GM18505 (cell line): ENCODE data around the gene NDUFB7.
"Not testable (repeated sequence)": the region's sequence is repeated elsewhere in the genome, so short reads cannot be mapped to it uniquely, and the experiment has no call there.

Source experiments
- ATAC-seq: cut with Tn5 transposase; IDR thresholded peaks from one replicate; pipeline ENCODE4 v1.9.1; 2021; ENCODE audit not compliant: unreplicated experiment
- POLR2A ChIP-seq: IDR thresholded peaks from 4 replicates; pipeline ENCODE4 v1.6.1; 2011; ENCODE audit warnings: borderline replicate concordance; ENCODE audit not compliant: insufficient read depth, insufficient read length; ENCODE audit errors: extremely low read depth

The NDUFB7 gene

DNA sequence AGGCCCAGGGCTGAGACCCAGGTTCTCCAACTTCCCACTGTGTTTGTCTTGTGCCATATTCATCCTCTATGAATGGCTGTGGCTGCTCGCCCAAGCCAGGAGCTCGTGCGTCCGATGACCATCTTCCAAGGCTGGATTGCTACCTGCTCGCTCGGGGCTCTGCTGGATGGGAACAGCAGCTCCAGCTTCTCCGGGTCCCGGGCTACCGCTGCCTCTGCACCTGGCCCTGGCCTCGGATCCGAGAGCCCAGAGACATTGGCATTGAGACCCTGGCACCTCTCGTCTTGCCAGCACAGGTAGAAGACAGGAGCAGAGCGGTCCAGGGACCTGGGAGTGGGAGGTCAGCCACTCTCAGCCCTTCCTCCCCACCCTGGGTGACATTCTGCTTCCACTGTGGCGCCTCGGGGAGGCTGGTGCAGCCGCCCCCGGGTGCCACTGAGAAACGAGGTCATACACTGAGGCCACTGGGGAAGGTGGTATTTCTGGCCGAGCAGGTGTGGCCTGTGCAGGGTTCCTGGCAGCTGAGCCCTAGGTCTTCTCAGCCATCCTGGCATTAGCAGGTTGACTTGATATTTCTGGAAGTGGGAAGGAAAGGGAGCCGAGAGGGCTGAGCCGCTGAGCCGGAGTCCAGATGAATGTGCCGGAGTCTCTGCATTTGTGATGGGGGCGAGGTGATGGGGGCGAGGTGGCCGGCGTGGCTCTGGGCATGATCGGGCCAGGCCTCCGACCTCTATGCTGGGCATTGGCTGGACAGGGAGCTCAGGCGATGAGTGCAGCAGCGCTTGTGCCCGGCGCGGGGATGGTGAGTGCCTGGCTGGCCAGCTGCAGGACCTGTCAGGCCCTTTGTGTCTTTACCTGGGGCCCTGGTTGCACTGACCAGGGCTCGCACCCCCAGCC lies 18.6 kb downstream of the NDUFB7 start:
- ATAC-seq: no peak
- TF ChIP-seq POLR2A: no peak

DNA sequence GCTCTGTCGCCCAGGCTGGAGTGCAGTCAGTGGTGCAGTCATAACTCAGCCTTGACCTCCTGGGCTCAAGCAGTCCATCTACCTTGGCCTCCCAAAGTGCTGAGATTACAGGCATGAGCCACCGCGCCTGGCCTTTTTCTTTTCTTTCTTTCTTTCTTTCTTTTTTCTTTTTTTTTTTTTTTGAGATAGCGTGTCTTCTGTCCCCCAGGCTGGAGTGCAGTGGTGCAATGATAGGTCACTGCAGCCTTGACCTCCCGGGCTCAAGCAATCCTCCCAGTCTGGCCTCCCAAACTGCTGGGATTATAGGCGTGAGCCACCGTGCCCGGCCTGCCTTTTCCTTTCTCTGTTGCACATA lies 19.9 kb downstream of the NDUFB7 start:
- not testable (repeated sequence) for ATAC-seq

- ATAC-seq: not testable (repeated sequence)
Observed at GRCh38 chr19:14551134-14552005, 20.5 kb downstream of the NDUFB7 start.

DNA sequence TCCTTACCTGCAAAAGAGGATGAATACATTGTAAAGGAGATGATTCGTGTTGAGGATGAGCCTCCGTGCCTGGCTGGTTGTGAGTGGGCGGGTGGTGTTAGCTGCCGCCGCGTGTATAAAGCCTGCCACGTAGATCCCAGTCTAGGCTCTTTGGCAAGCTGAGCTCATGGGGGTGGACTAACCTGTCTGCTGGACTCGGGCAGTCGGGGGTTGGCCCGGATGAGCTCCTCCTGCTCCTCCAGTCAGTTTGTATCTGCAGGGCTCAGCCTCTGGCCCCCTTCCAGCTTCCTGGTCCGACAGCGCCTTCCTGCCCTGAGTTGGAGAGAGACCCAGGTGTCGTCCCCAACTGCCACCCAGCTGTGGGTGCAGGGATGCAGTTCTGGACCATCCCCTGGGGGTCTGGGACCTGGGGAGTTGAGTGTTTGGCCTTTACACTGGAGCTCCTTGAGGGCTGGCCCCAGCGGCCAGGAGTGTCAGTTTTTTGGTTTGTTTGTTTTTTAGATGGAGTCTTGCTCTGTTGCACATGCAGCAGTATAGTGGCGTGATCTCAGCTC lies 21.6 kb downstream of the NDUFB7 start:
- no peak for ATAC-seq
- TF ChIP-seq POLR2A: no peak

- no peak for TF ChIP-seq POLR2A
- no peak for ATAC-seq
Observed at GRCh38 chr19:14545716-14546082, 26.2 kb downstream of the NDUFB7 start.

DNA sequence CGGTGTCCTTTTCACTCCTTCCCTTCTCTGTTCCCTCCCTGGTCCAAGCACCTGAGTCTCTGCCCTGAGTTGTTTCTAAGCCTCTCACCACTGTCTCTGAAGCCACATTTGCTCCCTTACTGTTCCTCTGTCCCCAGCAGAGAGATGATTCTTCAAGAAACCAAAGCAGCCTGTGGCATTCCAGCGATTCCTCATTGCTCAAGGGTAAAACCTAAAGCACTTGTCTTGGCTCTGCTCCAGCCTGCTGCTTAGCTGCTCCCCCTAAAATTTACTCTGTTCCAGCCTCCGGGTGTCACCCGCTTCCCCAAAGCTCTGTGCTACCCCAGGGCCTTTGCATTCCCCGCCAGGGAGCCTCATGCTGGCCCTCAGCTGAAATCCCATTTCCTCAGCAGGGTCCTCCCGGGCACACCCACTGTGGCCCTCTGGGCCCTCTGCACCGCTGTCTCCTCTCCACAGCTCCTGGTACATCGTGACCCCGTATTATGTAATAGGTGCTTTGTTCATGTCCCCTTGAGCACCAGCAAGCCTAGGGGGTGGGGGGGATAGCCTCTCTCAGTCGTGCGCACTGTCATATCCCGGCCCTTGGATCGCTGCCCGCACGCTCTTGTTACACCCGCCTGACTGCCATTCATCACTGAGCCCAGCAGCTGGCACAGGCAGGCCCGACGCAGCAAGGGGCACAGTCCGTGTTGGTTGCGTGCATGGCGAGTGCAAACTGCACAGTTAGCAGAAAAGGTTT lies 26.7 kb downstream of the NDUFB7 start:
- no peak for TF ChIP-seq POLR2A
- no peak for ATAC-seq

GRCh38 chr19:14544047-14544446 lies 27.8 kb downstream of the NDUFB7 start:
- no peak for TF ChIP-seq POLR2A
- no peak for ATAC-seq

DNA sequence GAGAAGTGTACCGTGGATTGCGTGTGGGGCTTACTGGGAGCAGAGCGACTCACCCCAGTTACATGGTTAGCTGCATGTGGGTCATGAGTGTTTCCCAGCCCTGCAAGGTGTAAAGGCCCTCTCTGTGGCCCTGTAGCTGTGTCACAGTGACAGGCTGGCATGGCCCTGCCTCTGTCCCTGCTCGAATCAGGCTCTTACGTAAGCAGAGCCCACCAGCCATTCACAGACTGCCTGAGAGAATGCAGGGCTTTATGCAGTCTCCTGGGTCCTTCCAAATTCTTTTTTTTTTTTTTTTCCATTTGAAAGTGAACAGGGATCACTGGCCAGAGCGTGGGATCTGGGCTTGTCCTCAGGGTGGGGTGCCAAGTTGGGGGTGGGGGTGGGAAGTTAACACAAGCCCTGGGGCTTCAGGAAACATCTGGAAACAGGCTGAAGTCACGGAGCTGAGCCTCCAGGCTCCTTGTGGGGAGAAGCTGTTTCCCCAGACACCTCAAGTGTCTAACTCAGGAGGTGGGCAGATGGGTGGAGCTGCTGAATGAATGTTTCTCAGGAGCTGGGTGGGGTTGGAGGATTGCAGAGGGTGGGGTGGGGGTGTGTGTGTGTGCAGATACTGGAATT lies 29.0 kb downstream of the NDUFB7 start:
- no peak for TF ChIP-seq POLR2A
- ATAC-seq: no peak

- not testable (repeated sequence) for ATAC-seq
Observed at GRCh38 chr19:14541979-14542378, 29.9 kb downstream of the NDUFB7 start.

GRCh38 chr19:14540741-14541525 lies 30.9 kb downstream of the NDUFB7 start:
- TF ChIP-seq POLR2A: no peak
- ATAC-seq: no peak

GRCh38 chr19:14536926-14537692 lies 34.8 kb downstream of the NDUFB7 start:
- no peak for TF ChIP-seq POLR2A
- no peak for ATAC-seq

DNA sequence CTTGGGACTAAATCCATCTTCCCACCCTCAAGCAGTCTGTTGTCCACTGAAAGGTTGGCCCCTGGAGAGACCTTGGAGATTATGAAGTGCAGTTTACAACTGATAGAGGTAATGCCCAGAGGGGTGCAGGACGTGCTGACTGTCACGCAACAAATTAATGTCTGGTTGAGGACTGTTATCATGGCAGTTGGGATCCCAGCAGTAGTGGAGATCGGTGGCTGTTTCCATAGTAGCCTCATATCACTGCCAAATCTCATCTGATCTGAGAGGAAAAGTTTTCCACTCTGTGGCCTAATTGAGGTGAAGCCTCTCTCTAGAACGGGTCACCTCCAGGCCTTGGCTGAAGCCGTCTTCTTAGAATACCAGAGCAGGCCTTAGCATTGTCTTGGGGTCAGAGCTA lies 38.4 kb downstream of the NDUFB7 start:
- ATAC-seq: no peak
- no peak for TF ChIP-seq POLR2A

DNA sequence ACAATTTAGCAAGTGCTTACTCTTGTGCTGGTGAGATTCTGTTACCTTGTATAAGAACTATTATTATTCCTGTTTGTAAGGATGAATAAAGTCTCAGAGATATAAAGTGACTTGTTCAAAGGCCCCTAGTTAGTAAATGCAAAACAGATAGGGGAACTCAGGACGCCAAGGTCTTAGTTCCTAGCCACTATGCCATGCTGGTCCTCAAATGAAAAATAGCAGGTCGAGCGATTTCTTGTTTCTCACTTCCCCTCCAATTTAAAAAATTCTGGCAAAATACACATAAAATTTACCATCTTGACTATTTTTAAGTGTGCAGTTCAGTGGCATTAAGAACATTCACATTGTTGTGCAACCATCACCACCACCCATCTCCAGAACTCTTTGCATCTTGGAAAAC lies 41.4 kb downstream of the NDUFB7 start:
- TF ChIP-seq POLR2A: no peak
- no peak for ATAC-seq
